ENCODE measurements around the gene ZNF217. TPM values are rescaled to one million over a fixed set of nuclear protein-coding genes. Genes with fewer than 3 reads are reported as not detected.
"Not testable (repeated sequence)": the region's sequence is repeated elsewhere in the genome, so short reads cannot be mapped to it uniquely, and the experiment has no call there.

The ZNF217 gene
- total and polyA plus RNA-seq, 8 donors = 23.6 to 35.4 (median 26.7) TPM

GRCh38 chr20:53629436-53629835, 35.8 kb upstream of the ZNF217 start:
- TF ChIP-seq, protein P1, sequence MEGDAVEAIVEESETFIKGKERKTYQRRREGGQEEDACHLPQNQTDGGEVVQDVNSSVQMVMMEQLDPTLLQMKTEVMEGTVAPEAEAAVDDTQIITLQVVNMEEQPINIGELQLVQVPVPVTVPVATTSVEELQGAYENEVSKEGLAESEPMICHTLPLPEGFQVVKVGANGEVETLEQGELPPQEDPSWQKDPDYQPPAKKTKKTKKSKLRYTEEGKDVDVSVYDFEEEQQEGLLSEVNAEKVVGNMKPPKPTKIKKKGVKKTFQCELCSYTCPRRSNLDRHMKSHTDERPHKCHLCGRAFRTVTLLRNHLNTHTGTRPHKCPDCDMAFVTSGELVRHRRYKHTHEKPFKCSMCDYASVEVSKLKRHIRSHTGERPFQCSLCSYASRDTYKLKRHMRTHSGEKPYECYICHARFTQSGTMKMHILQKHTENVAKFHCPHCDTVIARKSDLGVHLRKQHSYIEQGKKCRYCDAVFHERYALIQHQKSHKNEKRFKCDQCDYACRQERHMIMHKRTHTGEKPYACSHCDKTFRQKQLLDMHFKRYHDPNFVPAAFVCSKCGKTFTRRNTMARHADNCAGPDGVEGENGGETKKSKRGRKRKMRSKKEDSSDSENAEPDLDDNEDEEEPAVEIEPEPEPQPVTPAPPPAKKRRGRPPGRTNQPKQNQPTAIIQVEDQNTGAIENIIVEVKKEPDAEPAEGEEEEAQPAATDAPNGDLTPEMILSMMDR (IDR thresholded peaks at IDR 0.05) = no peak
- Histone ChIP-seq H3K27me3 (no peaks in the 10 kb centered on the region), H3K9me3 (no peaks in the 10 kb centered on the region), H3K4me3 (no peak overlapping the region), H3K27ac (no peak overlapping the region), H3K36me3 (no peaks in the 10 kb centered on the region), H3K4me1 (peaks cover 0 to 16% of the 10 kb centered on the region in 2 donors)
- ATAC-seq = no peak
- DNase-seq = no peak
- intact Hi-C loops (cut with DNase I) = no loop called here

DNA sequence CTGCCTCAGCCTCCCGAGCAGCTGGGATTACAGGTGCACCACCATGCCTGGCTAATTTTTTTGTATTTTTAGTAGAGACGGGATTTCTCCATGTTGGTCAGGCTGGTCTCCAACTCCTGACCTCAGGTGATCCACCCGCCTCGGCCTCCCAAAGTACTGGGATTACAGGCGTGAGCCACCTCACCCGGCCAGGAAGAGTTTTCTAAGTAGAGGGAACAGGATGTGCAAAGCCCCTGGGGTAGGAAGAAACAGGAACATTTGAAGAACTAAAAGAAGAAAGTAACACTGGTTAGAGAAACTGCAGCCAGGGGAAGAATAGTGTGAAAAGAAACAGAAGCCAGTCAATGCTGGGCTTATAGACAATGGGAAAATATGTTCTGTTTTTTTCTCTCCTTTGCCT, 35.1 kb upstream of the ZNF217 start:
- H3K4me1 ChIP-seq = peaks cover 0 to 19% of the 10 kb centered on the region in 2 donors
- H3K27ac ChIP-seq; H3K4me3 ChIP-seq; intact Hi-C loops (cut with DNase I); ATAC-seq; H3K36me3 ChIP-seq; DNase-seq; H3K9me3 ChIP-seq; H3K27me3 ChIP-seq: not testable (repeated sequence)

DNA sequence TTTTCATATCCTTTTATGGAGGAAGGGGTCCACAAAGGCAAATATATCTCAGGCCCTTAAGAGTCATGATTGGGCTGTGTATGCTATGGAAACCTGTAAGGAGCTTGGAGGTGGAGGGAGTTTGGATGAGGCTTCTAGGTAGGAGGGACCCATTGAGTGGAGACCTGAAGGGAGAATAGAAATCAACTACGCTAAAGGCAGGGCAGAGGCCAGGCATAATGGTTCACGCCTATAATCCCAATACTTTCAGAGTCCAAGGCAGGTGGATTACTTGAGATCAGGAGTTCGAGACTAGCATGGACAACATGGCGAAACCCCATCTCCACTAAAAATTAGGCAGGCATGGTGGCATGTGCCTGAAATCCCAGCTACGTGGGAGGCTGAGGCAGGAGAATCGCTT, 34.4 kb upstream of the ZNF217 start:
- no peaks in the 10 kb centered on the region for H3K9me3 ChIP-seq
- H3K4me1 ChIP-seq = peaks cover 1 to 26% of the 10 kb centered on the region in 2 donors
- intact Hi-C loops (cut with DNase I) = no loop called here
- ATAC-seq = no peak
- no peaks in the 10 kb centered on the region for H3K27me3 ChIP-seq
- no peak for DNase-seq
- TF ChIP-seq, protein P1 (IDR thresholded peaks at IDR 0.05) = no peak
- no peak overlapping the region for H3K27ac ChIP-seq
- H3K4me3 ChIP-seq = no peak overlapping the region
- no peaks in the 10 kb centered on the region for H3K36me3 ChIP-seq

GRCh38 chr20:53627001-53627400, 33.4 kb upstream of the ZNF217 start:
- intact Hi-C loops (cut with DNase I); DNase-seq; H3K36me3 ChIP-seq; ATAC-seq; H3K9me3 ChIP-seq; H3K4me3 ChIP-seq; H3K27ac ChIP-seq; H3K27me3 ChIP-seq: not testable (repeated sequence)
- H3K4me1 ChIP-seq = peaks cover 11 to 37% of the 10 kb centered on the region in 2 donors

GRCh38 chr20:53626584-53626983, 32.9 kb upstream of the ZNF217 start:
- H3K36me3 ChIP-seq = no peaks in the 10 kb centered on the region
- DNase-seq (no peak), ATAC-seq (no peak)
- H3K27ac ChIP-seq = no peak overlapping the region
- H3K4me1 ChIP-seq = peaks cover 15 to 41% of the 10 kb centered on the region in 2 donors
- TF ChIP-seq, protein P1 (IDR thresholded peaks at IDR 0.05) = no peak
- H3K9me3 ChIP-seq = no peaks in the 10 kb centered on the region
- no peak overlapping the region for H3K4me3 ChIP-seq
- H3K27me3 ChIP-seq = no peaks in the 10 kb centered on the region
- intact Hi-C loops (cut with DNase I) = no loop called here

DNA sequence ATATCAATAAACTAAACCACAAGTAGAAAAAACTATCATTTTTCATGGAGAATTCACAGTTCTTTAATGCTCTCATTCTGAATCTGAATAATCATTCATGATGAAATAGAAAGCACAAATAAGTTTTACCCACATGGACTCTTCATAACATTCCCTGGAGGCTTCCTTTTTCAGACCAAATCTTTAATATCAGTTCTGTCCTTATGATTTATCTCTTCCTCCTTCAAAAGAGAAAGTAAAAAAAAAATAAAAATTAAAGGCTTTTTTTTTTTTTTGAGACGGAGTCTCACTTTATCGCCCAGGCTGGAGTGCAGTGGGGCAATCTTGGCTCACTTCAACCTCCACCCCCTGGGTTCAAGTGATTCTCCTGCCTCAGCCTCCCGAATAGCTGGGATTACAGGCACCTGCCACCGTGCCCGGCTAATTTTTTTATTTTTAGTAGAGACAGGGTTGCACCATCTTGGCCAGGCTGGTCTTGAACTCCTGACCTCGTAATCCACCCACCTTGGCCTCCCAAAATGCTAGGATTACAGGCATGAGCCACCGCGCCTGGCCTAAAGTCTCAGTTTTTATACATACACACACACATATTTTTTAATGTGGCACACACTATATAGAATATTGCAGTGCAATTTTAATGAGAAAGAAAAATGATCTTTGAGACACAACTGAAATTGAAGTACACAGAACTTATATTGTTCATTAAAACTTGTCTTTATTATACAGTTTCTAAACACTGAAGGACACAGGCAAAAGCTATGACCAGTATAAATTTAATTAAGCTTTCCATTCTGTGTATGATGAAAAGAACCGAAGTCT, 31.9 kb upstream of the ZNF217 start:
- ATAC-seq (no peak), DNase-seq (no peak)
- no peak overlapping the region for H3K27ac ChIP-seq
- H3K27me3 ChIP-seq = no peaks in the 10 kb centered on the region
- H3K4me1 ChIP-seq = peaks cover 24 to 52% of the 10 kb centered on the region in 2 donors
- H3K4me3 ChIP-seq = no peak overlapping the region
- intact Hi-C loops (cut with DNase I) = no loop called here
- no peaks in the 10 kb centered on the region for H3K36me3 ChIP-seq
- H3K9me3 ChIP-seq = no peaks in the 10 kb centered on the region
- TF ChIP-seq, protein P1 (IDR thresholded peaks at IDR 0.05) = no peak

- H3K27me3 ChIP-seq; DNase-seq; H3K27ac ChIP-seq; ATAC-seq; H3K4me3 ChIP-seq; H3K9me3 ChIP-seq; intact Hi-C loops (cut with DNase I); H3K36me3 ChIP-seq: not testable (repeated sequence)
- H3K4me1 ChIP-seq = peaks cover 24 to 58% of the 10 kb centered on the region in 2 donors
These were observed 31.2 kb upstream of the ZNF217 start for GRCh38 chr20:53624927-53625250.
